CD4-positive, alpha-beta T cell treated with Interleukin-4 for 1 hour (primary cell): ENCODE results near the gene MS4A15.
A peak's percentile ranks its signal among the peaks of the same experiment; 100 is the strongest.
"Not testable (repeated sequence)": the region's sequence is repeated elsewhere in the genome, so short reads cannot be mapped to it uniquely, and the experiment has no call there.

Source experiments
- DNase-seq, 2 donors: peaks; one replicate each; pipeline ENCODE4 v3.0.0-alpha.2; 2020 to 2022

Gene MS4A15, protein sequence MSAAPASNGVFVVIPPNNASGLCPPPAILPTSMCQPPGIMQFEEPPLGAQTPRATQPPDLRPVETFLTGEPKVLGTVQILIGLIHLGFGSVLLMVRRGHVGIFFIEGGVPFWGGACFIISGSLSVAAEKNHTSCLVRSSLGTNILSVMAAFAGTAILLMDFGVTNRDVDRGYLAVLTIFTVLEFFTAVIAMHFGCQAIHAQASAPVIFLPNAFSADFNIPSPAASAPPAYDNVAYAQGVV

DNA sequence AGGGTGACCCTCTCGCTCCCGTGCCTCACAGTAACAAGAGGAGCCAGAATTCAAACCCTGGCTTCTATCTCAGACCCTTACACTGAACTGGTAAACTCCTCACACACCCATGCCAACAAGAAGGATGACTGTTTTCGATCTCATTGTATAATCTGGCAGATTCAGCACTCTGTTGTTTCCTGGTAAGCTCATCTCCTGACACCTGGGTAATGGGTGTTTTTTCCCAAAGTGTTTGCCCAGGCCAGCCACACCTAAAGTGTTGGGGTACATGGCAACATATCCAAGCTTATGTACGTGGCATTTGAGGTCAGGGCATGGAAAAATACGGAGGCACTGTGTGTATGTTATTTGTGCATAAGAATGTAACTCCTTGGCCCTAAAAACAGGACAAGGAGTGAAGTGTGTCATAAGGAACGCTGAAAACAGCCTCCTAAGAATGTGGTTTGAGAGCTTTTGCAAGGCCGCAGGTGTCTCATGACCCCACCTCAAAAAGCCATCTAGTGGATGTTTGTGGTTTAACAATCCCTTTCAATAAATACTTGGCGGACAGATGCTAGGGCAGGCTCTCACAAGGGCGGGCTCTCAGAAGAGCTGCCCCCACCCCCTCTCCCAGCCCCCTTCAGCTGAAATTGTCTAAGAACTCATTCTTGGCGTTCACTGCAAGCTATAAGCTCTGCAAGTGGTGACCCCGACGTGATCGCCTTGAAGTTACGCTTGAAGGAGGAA is at the start of gene MS4A15:
TSS of gene MS4A15 (plus strand) at position 561 of the 726 bp plus-strand sequence. CDS start 6,867 bp downstream, outside the sequence.
- peak in 1 of 2 donors; percentile 2 for DNase-seq

DNA sequence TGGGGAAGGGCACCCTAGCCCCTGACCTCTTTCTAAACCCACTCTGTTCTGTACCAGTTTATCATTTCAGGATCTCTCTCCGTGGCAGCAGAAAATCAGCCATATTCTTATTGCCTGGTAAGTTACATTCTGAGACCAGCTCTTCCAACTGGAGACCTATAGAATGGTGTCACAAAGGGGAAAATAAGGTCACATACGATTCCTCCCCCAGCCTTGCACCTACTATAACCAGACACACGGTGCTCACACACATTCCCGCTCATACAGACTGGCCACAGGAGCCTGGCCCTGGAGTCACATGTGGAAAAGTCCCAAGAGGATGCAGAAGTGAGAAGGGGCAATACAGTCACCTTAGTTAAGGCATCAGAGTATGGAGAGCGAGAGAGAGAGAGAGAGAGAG is 49.7 kb upstream of the MS4A15 start:
- no peak for DNase-seq

DNA sequence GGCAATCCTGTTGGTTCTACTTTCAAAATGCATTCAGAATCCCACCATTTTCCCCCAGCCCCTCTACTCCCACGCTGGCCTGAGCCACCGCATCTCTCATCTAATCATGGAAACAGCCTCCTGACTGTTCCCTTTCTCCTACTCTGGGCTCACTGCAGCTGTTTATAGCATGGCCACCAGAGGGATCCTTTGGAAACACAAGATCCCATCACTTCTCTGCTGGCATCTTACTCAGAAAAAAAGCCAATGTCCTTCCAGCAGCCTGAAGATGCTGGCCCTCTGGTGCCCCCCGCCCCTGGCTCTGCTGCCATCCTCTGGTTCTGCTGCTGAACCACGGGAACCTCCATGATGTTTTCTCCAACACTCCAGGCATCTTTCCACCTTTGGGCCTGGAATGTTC is 46.2 kb upstream of the MS4A15 start:
- DNase-seq = no peak

DNA sequence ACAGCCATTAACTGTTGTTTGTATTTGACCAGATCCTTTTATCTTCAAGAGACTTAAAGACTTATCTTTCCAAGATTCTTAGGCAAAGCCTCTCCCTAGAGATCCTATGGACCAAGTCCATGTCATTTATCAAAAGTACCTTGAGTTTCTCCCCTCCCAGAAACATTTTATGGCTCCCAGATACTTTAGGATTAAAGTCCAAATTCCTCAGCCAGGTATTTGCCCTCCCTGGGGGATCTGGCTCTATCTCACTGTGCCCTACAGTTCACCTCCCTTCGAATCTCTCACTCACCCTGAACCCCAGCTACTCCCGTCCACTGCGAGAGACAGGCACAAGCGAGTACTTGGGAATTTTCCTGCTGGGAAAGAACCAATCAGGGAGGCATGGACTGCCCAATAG is 45.4 kb upstream of the MS4A15 start:
- no peak for DNase-seq

DNA sequence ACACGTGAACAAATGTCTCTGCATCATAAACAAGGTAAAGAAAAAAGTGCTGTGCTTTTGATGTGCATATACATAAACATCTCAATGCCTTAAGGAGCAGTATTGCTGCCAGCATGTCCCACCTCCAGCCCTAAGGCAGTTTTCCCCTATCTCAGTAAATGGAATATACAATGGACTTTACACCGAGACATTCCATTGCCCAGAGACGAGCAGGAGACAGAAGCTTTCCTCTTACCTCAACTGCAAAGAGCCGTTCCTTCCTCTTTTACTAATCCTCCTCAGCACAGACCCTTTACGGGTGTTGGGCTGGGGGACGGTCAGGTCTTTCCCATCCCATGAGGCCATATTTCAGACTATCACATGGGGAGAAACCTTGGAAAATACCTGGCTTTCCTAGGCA is 43.2 kb upstream of the MS4A15 start:
- DNase-seq = not testable (repeated sequence)

DNA sequence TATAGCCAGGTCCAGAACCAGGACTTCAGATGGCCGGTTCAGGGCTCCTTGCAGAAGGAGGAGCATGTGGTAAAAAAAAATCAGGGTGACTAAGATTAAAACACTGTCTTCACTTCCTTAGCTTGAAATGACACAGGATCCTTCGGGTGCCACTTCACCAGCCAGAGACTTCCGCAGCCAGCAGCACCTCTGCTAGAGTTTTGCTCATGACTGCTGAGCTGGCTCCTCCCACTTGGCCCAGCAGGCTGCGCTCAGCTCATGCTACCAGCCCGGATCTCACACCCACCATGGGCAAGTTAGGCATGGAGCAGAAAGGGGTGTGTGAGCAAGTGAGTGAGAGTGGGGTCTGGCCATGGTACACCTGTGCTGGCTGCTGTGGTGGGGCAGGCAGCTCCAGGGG is 38.7 kb upstream of the MS4A15 start:
- DNase-seq = peak; percentile 16 to 19

DNA sequence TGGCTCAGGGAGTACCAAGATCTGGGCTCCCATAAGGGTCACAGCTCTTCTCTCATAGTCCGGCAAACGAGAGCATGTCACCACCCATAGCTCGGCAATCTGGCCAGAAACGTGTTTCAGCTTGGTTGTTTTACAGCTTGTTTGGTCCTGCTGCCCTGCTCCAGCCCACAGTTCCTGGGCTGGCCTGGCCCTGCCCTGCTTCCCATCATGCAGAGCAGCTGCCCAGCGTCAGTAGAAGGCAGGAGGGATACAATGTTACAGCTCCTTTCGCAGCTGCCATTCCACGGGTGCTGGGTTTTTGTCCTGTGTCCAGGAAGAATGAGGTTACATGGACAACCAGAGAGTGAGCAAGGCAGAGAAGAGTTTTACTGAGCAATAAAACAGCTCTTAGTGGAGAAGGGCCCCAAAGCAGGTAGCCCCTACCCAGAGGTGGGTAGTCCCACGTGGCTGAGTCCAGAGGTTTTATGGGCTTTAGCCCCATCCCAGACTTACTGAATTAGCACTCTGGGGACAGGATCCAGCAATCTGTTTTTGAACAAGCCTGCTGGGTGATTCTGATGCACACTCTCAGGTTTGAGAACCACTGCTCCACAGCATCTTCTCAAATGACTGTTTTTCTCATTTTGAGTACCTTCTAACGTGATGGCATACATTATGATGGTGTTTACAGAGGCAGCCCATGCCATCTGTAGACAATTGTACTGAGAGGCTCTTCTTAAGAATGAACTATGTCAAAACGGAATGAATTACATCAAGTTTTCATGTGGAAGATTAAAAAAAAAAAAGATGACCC is 37.9 kb upstream of the MS4A15 start:
- no peak for DNase-seq

DNA sequence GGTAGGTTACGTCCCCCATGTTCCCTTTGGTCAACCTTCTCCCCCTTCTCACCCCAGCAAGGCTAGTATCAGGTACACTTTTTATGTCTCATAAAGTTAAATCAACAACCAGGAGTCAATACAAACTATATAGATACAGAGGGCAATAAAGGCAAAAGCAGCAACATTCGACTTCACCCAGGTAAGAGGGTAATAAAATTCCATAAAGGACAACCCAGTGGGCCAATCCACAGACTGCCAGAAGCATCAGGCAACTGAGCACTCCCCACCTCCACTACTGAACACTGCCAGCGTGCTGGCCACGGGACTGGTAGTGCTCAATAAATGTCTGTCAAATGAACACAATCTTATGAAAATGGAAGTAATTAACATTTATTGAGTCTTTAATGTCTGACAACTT is 37.3 kb upstream of the MS4A15 start:
- no peak for DNase-seq

DNA sequence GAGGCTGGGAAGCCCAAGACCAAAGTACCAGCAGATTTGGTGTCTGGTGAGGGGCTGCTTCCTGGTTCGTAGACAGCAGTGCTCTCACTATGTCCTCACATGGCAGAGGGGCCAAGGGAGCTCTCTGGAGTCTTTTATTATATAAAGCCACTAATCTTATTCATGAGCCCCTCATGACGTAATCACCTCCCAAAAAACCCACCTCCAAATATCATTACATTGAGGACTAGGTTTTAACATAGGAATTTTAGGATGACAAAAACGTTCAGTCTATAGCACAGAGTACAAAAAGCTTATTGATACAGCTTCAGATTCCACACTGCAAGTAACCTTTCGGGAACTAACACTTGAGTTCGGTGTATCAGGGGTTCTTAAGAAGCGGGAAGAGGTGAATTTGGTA is 36.2 kb upstream of the MS4A15 start:
- DNase-seq = no peak

DNA sequence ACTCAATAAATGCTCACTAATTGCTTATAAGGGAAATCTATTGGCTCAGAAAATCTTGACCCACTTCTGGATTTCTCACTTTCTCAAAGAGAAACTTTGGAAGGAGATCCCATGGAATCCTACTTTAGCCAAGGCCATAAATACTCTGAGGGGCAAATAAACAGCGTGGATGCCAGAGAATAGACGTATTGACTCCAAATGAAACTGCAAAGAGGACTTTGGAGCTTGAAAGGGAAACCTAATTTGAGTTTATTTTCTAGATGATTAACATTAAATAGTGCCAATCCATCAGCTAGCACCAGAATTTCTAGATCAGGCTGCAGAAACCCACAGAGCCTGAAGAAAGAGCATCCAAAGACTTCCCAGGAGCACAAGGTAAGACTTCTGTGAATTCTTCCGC is 32.2 kb upstream of the MS4A15 start, which contains the start of gene MS4A18:
TSS of gene MS4A18 (plus strand) at position 301 of the 400 bp plus-strand sequence.
- no peak for DNase-seq

DNA sequence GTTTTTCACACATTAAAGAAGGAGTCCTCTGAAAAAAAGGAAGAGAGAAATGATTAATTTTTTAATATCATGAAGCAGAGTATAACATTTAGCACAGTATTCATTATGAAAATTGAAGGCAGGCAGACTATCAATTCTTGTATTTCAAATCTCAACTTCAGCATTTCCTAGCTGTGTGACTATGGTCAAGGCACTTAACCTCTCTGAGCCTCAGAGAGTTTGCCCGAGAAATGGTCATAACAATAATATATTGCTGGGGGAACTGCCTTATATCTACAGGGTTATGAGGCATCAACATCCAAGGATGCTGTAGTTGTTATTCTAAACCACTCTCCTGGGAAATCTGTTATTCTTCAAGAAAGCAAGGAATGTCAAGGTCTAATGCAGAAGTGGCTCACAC is 31.1 kb upstream of the MS4A15 start:
- DNase-seq = no peak

DNA sequence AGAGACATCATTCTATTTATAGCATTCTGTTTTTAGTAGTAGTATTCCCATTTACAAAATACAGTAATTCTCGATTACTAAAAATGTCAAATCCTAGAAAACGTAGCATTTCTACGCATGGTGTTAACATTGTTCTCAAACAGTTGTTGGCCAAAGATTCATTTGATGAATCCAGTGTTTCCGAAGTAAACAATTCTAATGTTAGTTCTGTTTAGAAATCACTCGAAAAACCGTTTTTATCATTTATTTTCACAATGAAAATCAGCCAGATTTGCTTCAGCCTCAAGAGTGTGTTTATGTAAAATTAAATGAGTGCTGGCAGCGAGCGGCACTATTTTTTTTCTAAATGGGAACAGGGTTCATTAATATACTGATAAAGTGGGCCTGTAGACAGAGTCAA is 25.1 kb upstream of the MS4A15 start:
- no peak for DNase-seq

DNA sequence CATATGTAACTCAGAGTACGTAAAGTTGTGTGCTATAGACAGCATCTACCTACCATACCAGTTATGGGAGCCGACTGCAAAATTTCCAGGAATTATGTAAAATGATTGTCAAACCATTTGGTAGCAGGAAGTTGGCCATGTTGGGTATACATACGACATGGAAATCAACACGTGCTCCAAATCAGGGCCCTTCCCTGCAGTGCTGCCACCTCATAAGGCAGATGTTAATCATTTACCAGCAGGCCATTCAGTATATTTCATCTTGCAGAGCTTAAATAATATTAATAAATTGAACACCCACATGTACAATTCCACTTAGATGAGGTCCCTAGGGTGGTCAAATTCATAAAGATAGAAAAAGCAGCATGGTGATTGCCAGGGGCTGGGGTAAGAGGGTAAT is 22.4 kb upstream of the MS4A15 start:
- DNase-seq = no peak

DNA sequence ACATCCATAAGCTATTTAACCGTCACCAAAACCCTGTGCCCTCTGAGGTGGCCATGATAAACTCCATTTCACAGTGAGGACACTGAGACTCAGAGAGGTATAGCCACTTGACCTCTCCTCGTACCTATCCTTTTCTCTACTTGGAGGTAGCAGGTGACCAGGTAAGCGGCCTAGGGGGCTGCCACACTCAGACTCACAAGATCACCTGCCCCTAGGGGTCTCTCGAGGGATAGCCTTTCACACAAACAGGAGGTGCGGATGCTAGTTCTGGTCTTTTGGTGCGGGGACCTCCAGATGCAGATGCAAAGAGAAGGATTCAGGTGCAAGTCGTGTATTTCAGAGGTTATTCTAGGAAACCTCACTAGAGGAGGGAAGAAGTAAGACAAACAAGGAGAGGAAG is 17.6 kb upstream of the MS4A15 start:
- DNase-seq = no peak

DNA sequence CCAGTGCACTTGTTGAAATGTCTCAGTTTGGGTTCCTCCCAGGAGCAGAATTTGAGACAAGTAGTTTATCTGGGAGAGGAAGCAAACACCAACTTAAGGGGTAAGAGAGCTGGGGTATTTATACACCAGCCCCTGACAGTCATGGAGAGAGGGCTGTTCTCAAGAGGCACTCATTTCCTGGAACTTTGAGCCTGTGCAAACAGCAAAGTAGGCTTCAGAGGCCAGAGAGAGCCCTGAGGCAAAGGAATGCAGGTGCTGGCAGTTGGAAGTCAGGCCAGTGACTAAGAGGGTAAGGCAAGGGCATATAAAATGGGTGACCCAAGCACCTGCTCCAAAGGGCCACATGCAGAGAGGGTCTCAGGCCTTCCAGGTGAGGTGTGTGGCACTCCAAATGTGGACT is 16.1 kb upstream of the MS4A15 start:
- no peak for DNase-seq

DNA sequence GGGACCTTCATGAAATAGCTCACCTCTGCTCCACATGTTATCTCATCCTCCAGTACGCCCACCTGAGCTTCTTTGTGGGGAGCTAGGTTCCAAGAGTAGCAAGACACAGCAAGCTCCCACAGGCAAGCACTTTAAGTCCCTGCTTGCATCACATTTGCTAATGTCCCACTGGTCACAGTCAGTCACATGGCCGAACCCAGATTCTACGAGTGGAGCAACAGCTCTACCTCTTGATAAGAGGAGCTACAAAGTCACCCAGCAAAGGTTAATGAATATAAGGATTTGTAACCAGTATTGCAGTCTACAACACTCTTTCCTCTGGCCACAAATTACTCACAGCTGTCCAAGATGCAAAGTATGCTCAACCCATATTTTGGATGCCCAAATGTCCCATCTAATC is 15.2 kb upstream of the MS4A15 start:
- no peak for DNase-seq

DNA sequence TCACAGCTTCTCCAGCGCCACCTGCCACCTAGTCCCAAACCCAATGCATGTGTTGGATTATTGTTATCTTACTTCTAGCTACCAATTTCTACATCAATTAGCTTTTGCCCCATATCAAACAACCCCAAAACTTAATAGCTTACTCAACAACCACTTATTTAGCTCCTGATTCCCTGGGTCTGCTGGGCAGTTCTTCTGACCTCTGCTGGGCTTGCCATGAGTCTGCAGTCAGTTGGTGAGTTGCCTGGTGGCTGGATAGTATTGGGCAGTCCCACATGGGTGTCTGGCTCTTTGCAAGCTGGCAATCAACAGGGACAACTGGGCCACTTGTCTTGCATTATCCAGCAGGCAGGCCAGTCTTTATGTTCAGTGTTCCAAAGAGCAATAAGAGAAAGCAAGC is 13.6 kb upstream of the MS4A15 start:
- DNase-seq = no peak

DNA sequence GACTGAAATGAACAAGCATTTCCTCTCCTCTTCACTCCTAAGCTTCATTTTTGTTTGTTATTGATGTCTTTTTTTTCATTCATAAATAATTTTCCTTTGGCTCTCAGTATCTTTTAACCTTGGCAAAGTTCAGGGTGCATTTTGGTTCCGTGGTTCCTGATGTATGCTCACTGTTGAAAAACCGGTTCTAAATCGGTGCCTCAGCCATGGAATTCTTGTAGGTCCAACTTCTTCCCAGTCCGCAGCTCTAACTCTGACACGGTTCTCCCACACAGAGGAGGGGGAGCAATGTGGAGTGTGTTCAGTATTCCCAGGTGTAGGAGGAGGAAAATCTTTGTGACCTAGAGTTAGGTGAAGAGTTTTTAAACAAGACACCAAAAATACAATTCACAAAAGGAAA is 12.6 kb upstream of the MS4A15 start:
- DNase-seq = no peak

DNA sequence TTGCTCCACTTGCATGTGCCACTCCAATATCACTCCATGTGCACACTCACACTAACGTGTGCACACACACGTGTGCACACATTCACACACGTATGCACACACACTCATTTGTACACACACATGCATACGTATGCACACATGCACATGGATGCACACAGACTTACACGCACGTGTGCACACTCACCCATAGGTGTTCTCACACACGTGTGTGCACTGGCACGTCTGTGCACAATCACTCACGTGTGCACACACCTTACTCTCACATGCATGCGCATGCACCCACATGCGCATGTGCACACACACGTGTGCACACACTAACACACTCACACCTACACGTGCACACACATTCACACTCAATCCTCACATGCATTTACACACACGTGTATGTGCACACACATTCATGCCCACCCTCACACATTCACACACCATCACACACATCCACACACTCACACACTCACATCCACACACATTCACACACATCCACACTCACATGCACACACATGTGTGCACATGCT is 9.3 kb upstream of the MS4A15 start:
- DNase-seq = no peak

DNA sequence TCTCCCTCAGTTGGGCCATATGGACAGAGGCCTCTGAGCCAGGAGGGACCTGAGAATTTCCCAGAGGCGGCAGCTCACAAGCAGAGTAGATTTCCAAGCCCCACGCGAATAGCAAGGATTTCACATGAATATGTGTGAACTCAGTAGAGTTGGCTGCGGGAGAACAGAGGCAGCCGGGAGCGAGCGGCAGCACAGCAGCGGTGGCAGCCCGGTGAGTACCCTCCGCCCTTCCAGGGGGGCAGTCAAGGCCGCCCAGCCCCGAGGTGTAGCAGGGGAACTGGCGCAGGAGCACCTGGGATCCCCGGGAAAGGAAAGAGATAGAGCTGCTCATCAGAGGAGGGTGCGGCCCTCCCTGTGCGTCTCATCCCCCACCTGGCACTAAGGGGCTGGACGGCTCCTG is 8.4 kb upstream of the MS4A15 start:
- DNase-seq = no peak

DNA sequence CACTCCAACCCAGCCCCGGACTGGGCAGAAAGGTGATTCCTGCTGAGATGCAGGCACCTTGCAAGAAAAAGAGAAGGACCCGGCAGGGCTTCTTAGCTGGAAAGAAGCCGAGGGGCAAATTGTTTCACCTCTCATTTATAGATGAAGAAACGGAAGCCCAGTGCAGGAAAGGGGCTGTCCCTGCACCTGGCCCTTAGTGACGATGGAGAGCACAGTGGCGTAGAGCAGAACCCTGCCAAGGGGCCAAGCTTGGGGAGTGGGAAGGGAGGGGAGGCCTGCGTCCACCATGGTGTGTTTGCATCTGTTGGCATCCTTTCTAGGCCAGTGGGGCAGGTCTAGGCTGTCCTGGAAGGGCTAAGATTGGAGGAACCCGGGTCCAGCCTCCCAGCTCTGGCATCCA is 7.8 kb upstream of the MS4A15 start:
- DNase-seq = no peak

DNA sequence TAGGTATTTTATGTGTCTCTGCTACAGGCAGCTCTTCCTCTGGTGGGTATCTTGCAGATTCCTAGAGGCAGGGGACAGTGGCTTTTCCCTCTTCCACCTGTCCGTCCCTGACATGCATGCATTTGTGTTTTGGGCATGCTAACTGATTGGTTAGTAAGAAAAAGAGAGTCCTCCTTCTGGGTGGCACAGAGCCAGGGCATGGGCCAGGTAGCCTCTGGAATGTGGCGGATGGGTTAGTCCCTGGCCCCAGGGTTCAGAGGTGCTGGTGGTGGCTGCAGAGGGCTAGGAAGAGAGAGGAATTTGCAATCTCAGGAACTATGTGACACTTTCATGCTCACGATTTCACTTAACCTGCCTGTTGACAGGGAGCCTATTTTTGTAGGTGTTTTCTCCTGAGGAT is 5.8 kb upstream of the MS4A15 start:
- DNase-seq = no peak

DNA sequence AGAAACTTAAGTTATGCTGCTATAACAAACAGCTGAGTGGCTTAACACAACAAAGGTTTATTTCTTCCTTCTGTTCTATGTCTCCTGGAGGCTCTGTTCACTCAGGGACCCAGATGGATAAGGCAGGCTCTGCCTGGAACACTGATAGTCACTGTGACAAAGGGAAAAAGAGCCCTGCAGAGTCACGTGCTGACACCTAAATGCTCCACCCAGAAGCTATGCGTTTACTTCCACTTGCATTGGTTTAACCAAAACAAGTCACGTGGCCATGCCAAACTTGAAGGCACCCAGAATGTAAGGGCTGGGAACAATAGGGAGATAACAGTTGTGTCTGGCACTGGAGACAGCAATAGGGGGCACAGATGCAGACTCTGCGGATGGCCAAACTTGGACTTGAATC is 3.4 kb upstream of the MS4A15 start:
- DNase-seq = no peak

DNA sequence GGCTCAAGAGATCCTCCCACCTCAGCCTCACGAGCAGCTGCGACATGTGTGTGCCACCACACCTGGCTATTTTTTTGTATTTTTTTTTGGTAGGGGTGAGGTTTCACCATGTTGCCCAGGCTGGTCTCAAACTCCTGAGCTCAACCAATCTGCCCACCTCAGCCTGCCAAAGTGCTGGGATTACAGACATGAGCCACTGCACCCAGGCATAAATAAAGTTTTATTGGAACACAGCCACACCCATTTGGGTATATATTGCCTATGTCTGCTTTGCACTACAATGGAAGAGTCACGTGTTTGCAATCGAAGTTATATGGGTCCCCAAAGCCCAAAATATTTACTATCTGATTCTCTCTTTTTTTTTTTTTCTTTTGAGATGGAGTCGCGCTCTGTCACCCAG is 1.8 kb upstream of the MS4A15 start:
- no peak for DNase-seq
